ENCODE measurements around the gene DCTN2. TPM values are rescaled to one million over a fixed set of nuclear protein-coding genes. Genes with fewer than 3 reads are reported as not detected.

The DCTN2 gene
- total RNA-seq, 1 donor from 2014 or later, result 107 TPM

DNA sequence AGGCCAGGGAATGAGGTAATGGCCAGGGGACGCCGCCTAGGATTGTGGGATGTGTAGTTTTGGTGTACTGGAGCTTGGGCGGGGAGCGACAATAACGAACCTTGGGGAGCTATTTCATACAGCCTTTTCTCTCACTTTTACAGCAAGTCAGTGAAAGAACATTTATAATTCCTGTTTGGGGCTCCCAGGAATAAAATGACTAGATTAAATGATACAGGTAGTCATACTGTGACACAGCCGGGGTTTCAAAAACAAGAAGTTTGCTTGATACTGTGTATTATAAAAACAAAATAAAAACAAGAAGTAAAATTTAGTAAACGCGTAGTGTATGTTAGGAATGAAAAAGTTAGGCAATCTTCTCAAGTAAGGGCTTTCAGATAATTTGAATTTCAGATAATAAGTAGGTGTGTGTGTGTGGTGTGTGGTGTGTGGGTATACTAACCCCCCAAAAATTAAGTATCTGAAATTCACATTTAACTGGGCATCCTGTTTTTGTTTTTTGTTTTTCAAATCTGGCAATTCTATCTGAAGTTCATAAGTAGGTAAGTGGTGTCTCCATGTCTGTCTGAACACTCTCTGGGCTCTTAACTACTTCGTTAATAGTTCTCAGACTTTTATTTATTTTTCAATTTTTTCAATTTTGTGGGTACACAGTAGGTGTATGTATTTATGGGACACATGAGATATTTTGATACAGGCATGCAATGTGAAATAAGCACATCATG is 458 bp upstream of the DCTN2 start:
- peak overlapping the region; percentile 87 for H3K27ac Mint-ChIP-seq (ENCODE audit: unreplicated experiment)
- peaks cover 11% of the 10 kb centered on the region for H3K27me3 Mint-ChIP-seq (ENCODE audit: low read depth, unreplicated experiment)
- DNase-seq (ENCODE audit: low read depth) (no peak), FAIRE-seq (peak; percentile 56)
- H3K4me3 Mint-ChIP-seq (ENCODE audit: unreplicated experiment), result peak overlapping the region; percentile 98
- Histone ChIP-seq H3K27me3 (ENCODE audit: insufficient read depth, low read length) (peaks cover 10% of the 10 kb centered on the region), H3K9ac (ENCODE audit: low read length) (peak overlapping the region; percentile 100), H3K4me3 (ENCODE audit: insufficient read depth, low read depth, low read length) (peak overlapping the region; percentile 90), H3K4me1 (ENCODE audit: insufficient read depth, low read length) (peaks cover 23% of the 10 kb centered on the region), H3K36me3 (ENCODE audit: insufficient read depth, low read length) (peaks cover 3% of the 10 kb centered on the region), H3K9me3 (ENCODE audit: insufficient read depth, low read depth, low read length) (no peaks in the 10 kb centered on the region), H4K20me1 (ENCODE audit: insufficient read depth, low read length) (peaks cover 30% of the 10 kb centered on the region), H3K27ac (ENCODE audit: low read depth, low read length) (peak overlapping the region; percentile 91), H3K4me2 (ENCODE audit: low read length) (peak overlapping the region; percentile 99), H2AFZ (ENCODE audit: low read depth, low read length) (peak overlapping the region; percentile 79), H3K79me2 (ENCODE audit: insufficient read depth, low read length) (peaks cover 38% of the 10 kb centered on the region)
- H3K36me3 Mint-ChIP-seq (ENCODE audit: low read depth, unreplicated experiment), result peaks cover 13% of the 10 kb centered on the region
- H3K9me3 Mint-ChIP-seq (ENCODE audit: unreplicated experiment), result peaks cover 3% of the 10 kb centered on the region
- no peak for TF ChIP-seq CTCF (IDR thresholded peaks at IDR 0.05; ENCODE audit: insufficient read depth, low read depth, low read length)
- TF ChIP-seq EZH2 (IDR thresholded peaks at IDR 0.05; ENCODE audit: insufficient read depth, low read length), result no peak
- peaks cover 31% of the 10 kb centered on the region for H3K4me1 Mint-ChIP-seq (ENCODE audit: low read depth, unreplicated experiment)

GRCh38 chr12:57545809-57546437 is 1.1 kb downstream of the DCTN2 start:
- H3K9me3 ChIP-seq (ENCODE audit: insufficient read depth, low read depth, low read length), result no peaks in the 10 kb centered on the region
- H3K4me1 Mint-ChIP-seq (ENCODE audit: low read depth, unreplicated experiment), result peaks cover 26% of the 10 kb centered on the region
- no peak for FAIRE-seq

More at GRCh38 chr12:57545809-57546437, 1.1 kb downstream of the DCTN2 start:
- DNase-seq (ENCODE audit: low read depth), result peak; percentile 13
- Mint-ChIP-seq H3K9me3 (ENCODE audit: unreplicated experiment) (peaks cover 3% of the 10 kb centered on the region), H3K27ac (ENCODE audit: unreplicated experiment) (peak overlapping the region; percentile 98), H3K27me3 (ENCODE audit: low read depth, unreplicated experiment) (peaks cover 11% of the 10 kb centered on the region), H3K4me3 (ENCODE audit: unreplicated experiment) (peak overlapping the region; percentile 98), H3K36me3 (ENCODE audit: low read depth, unreplicated experiment) (peaks cover 14% of the 10 kb centered on the region)
- Histone ChIP-seq H3K9ac (ENCODE audit: low read length) (peak overlapping the region; percentile 100), H3K4me3 (ENCODE audit: insufficient read depth, low read depth, low read length) (peak overlapping the region; percentile 90), H3K36me3 (ENCODE audit: insufficient read depth, low read length) (peaks cover 3% of the 10 kb centered on the region), H3K79me2 (ENCODE audit: insufficient read depth, low read length) (peaks cover 46% of the 10 kb centered on the region), H3K4me1 (ENCODE audit: insufficient read depth, low read length) (peaks cover 25% of the 10 kb centered on the region), H3K27ac (ENCODE audit: low read depth, low read length) (peak overlapping the region; percentile 91), H3K4me2 (ENCODE audit: low read length) (peak overlapping the region; percentile 99), H2AFZ (ENCODE audit: low read depth, low read length) (peak overlapping the region; percentile 79), H4K20me1 (ENCODE audit: insufficient read depth, low read length) (peaks cover 37% of the 10 kb centered on the region), H3K27me3 (ENCODE audit: insufficient read depth, low read length) (peaks cover 10% of the 10 kb centered on the region)
- TF ChIP-seq EZH2 (IDR thresholded peaks at IDR 0.05; ENCODE audit: insufficient read depth, low read length) (no peak), CTCF (IDR thresholded peaks at IDR 0.05; ENCODE audit: insufficient read depth, low read depth, low read length) (no peak)

Measured in astrocyte (in vitro differentiated cells and primary cell).